ENCODE measurements around the gene EEF1G. TPM values are rescaled to one million over a fixed set of nuclear protein-coding genes. Genes with fewer than 3 reads are reported as not detected.

EEF1G gene
- total and polyA plus RNA-seq, 9 of the 15 experiments (the other 6 are each of a cell fraction or from before 2014, with no cell fraction given), result 985 to 2,349 (median 2,035) TPM

GRCh38 chr11:62575156-62575555, 1.5 kb upstream of the EEF1G start:
- CTCF ChIA-PET (ENCODE audit: low intra/inter-chr PET ratio), result no interaction called here
- H4K20me1 ChIP-seq (replicated peaks; ENCODE audit: control insufficient read depth, insufficient read depth, low read length), result peaks cover 3% of the 10 kb centered on the region
- FAIRE-seq, result no peak
- POLR2A ChIA-PET, result interaction anchor here (0.6 to 3.8 kb wide), 17 partner anchors 9 to 216 kb away, joined by 3 to 34 read pairs (median 4); partner anchors contain the start of genes C11orf98, CSKMT and TUT1
- no peak for ATAC-seq
- H3K9me1 ChIP-seq (ENCODE audit: control insufficient read depth, insufficient read depth, low read length), result no peaks in the 10 kb centered on the region
- H3K27me3 ChIP-seq (ENCODE audit: control insufficient read depth in 2 of 2, insufficient read depth in 2 of 2, low read length in 2 of 2), result no peaks in the 10 kb centered on the region
- peaks cover 52% of the 10 kb centered on the region for H3K79me2 ChIP-seq (ENCODE audit: control insufficient read depth, insufficient read depth, low read length)
- H3K4me3 ChIP-seq, result peak overlapping the region; percentile 96
- H3K27ac ChIP-seq (ENCODE audit: extremely low read depth, low read depth, low read length), result peak overlapping the region; percentile 84; the same call in 2 of the 3 replicates
- intact Hi-C loops (cut with micrococcal nuclease), result no loop called here
- peaks cover 22 to 37% of the 10 kb centered on the region in 2 experiments; a peak in 4 of 5 replicates for H3K4me1 ChIP-seq (replicated peaks in 1 of 2; ENCODE audit: control insufficient read depth in 2 of 2, insufficient read depth in 2 of 2, low read length in 2 of 2)
- H2AFZ ChIP-seq (ENCODE audit: low read depth, low read length), result no peak overlapping the region
- H3K36me3 ChIP-seq (ENCODE audit: control insufficient read depth, insufficient read depth, low read length), result peaks cover 80% of the 10 kb centered on the region
- H3K4me2 ChIP-seq (ENCODE audit: insufficient read depth, low read length), result peak overlapping the region; percentile 77
- no TSS peak for BruUV-seq (replicated peaks)
- no peak for DNase-seq (ENCODE audit: extremely low read depth in 1 of 4, low spot score in 3 of 4)
- TF ChIP-seq RBFOX2 (IDR thresholded peaks at IDR 0.05; ENCODE audit: low read depth, low read length) (peak; percentile 50; the same call in 1 of the 2 replicates), RNF219 (CRISPR knock-in tag; IDR thresholded peaks at IDR 0.05) (no peak), MEF2D (tag; conservative IDR thresholded peaks at IDR 0.05; ENCODE audit: low read depth) (no peak), CHCHD3 (CRISPR knock-in tag; IDR thresholded peaks at IDR 0.05) (no peak), ZNF143 (CRISPR knock-in tag; IDR thresholded peaks at IDR 0.05) (peak; percentile 29; the same call in 1 of the 2 replicates), CHD4 (IDR thresholded peaks at IDR 0.05; ENCODE audit: insufficient read depth, insufficient replicate concordance, low read depth, low read length, poor library complexity, severe bottlenecking) (no peak), NR0B1 (IDR thresholded peaks at IDR 0.05; ENCODE audit: partially characterized antibody) (no peak)
- WGBS (ENCODE audit: insufficient coverage, low coverage, missing lambda C conversion rate), result 86% methylated on average over 17 of the region's 17 CpGs
- in situ Hi-C loops (cut with MboI), result no loop called here
- no peaks in the 10 kb centered on the region for H3K9me3 ChIP-seq (replicated peaks; ENCODE audit: control insufficient read depth, insufficient read depth, low read depth, low read length)
- H3K9ac ChIP-seq (ENCODE audit: insufficient read depth in 1 of 2, low read depth in 2 of 2, low read length in 2 of 2), result peak overlapping the region; percentile 93 to 98

Data from K562 (cell line).